ENCODE results near the gene HGFAC. TPM values are rescaled to one million over a fixed set of nuclear protein-coding genes. Genes with fewer than 3 reads are reported as not detected.

The HGFAC gene
- polyA plus RNA-seq, 1 donor from 2014 or later: 16.2 TPM

DNA sequence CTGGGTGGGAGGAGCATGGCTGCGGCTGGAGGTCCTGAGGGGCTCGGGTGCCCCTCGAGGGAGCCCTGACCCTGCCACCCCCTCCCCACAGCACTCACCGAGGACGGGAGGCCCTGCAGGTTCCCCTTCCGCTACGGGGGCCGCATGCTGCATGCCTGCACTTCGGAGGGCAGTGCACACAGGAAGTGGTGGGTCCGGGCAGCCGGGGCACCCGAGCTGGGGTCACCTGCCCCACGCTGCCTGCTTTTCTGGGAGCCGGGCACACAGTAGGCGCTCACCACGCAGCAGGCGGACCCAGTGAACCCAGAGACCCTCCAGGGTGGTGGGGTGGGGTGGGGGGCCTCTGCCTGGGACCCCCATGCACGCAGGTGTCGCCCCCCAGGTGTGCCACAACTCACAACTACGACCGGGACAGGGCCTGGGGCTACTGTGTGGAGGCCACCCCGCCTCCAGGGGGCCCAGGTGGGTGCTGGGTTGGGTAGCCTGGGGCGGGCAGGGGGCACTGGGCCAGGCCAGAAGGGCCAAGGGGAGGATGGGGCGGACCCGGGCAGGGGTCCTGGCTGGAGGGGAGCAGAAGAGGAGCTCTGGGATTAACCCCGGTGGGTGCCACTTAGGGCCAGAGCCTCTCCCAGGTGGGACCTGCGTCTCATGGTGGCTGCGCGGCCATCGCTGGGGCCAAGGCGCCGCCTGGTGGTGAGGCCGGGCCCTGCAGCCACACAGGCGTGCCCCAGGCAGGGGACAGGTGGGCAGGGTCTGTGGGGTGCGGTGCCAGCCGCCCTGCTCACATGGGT, 1.4 kb downstream of the HGFAC start:
- Histone ChIP-seq H3K27me3 (ENCODE audit: insufficient read depth, low read depth, low read length) (no peaks in the 10 kb centered on the region), H3K79me2 (replicated peaks; ENCODE audit: insufficient read depth, low read length) (no peaks in the 10 kb centered on the region), H2AFZ (ENCODE audit: low read depth, low read length) (no peak overlapping the region), H3K9me3 (ENCODE audit: low read length) (no peaks in the 10 kb centered on the region), H3K36me3 (ENCODE audit: insufficient read depth, low read length) (no peaks in the 10 kb centered on the region), H3K4me2 (ENCODE audit: low read length) (no peak overlapping the region), H3K27ac (ENCODE audit: low read length) (no peak overlapping the region), H3K9ac (ENCODE audit: low read length) (no peak overlapping the region), H3K9me2 (ENCODE audit: insufficient read depth, low read length) (no peaks in the 10 kb centered on the region), H3K4me3 (ENCODE audit: low read length) (no peak overlapping the region), H3F3A (ENCODE audit: insufficient read depth, low read length, poor library complexity, severe bottlenecking) (no peaks in the 10 kb centered on the region), H4K20me1 (ENCODE audit: insufficient read depth) (no peaks in the 10 kb centered on the region)
- TF ChIP-seq SMC3 (conservative IDR thresholded peaks at IDR 0.05; ENCODE audit: poor library complexity): peak; percentile 85
- TF ChIP-seq TAF1 (IDR thresholded peaks at IDR 0.05; ENCODE audit: low read depth): no peak
- no peak for TF ChIP-seq MXI1 (conservative IDR thresholded peaks at IDR 0.05; ENCODE audit: poor library complexity, severe bottlenecking)
- no peak for TF ChIP-seq EZH2 (IDR thresholded peaks at IDR 0.05; ENCODE audit: borderline replicate concordance, insufficient read depth, low read length, poor library complexity, severe bottlenecking)
- TF ChIP-seq, protein P1, sequence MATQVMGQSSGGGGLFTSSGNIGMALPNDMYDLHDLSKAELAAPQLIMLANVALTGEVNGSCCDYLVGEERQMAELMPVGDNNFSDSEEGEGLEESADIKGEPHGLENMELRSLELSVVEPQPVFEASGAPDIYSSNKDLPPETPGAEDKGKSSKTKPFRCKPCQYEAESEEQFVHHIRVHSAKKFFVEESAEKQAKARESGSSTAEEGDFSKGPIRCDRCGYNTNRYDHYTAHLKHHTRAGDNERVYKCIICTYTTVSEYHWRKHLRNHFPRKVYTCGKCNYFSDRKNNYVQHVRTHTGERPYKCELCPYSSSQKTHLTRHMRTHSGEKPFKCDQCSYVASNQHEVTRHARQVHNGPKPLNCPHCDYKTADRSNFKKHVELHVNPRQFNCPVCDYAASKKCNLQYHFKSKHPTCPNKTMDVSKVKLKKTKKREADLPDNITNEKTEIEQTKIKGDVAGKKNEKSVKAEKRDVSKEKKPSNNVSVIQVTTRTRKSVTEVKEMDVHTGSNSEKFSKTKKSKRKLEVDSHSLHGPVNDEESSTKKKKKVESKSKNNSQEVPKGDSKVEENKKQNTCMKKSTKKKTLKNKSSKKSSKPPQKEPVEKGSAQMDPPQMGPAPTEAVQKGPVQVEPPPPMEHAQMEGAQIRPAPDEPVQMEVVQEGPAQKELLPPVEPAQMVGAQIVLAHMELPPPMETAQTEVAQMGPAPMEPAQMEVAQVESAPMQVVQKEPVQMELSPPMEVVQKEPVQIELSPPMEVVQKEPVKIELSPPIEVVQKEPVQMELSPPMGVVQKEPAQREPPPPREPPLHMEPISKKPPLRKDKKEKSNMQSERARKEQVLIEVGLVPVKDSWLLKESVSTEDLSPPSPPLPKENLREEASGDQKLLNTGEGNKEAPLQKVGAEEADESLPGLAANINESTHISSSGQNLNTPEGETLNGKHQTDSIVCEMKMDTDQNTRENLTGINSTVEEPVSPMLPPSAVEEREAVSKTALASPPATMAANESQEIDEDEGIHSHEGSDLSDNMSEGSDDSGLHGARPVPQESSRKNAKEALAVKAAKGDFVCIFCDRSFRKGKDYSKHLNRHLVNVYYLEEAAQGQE (IDR thresholded peaks at IDR 0.05; ENCODE audit: borderline replicate concordance): no peak
- TF ChIP-seq RAD21 (conservative IDR thresholded peaks at IDR 0.05): peak; percentile 78
- no peak for TF ChIP-seq EP300 (conservative IDR thresholded peaks at IDR 0.05; ENCODE audit: poor library complexity, severe bottlenecking)
- no peak for TF ChIP-seq POLR2AphosphoS5 (IDR thresholded peaks at IDR 0.05)
- TF ChIP-seq, protein P2, sequence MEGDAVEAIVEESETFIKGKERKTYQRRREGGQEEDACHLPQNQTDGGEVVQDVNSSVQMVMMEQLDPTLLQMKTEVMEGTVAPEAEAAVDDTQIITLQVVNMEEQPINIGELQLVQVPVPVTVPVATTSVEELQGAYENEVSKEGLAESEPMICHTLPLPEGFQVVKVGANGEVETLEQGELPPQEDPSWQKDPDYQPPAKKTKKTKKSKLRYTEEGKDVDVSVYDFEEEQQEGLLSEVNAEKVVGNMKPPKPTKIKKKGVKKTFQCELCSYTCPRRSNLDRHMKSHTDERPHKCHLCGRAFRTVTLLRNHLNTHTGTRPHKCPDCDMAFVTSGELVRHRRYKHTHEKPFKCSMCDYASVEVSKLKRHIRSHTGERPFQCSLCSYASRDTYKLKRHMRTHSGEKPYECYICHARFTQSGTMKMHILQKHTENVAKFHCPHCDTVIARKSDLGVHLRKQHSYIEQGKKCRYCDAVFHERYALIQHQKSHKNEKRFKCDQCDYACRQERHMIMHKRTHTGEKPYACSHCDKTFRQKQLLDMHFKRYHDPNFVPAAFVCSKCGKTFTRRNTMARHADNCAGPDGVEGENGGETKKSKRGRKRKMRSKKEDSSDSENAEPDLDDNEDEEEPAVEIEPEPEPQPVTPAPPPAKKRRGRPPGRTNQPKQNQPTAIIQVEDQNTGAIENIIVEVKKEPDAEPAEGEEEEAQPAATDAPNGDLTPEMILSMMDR (IDR thresholded peaks at IDR 0.05; ENCODE audit: poor library complexity, severe bottlenecking): peak; percentile 76

DNA sequence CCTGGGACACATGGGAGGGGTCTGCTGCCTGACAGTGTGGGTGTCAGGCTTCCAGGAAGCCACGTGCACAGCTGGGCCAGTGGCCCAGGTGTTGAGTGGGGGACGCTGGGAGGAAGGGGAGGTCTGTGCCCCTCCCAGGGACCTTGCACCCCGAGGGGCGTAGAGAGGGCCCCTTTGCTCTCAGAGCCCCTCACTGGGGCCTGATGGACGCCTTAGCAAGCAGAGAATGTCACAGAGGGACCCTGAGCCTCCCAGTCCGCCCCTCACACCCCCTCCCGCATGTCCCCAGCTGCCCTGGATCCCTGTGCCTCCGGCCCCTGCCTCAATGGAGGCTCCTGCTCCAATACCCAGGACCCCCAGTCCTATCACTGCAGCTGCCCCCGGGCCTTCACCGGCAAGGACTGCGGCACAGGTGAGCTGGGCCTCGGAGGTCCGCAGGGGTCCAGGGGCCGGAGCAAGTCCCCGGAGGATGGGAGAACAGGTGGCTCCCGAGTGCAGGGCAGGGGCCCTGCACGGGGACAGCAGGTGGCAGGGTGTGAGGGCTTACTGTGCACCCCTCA, 2.1 kb downstream of the HGFAC start:
- Histone ChIP-seq H3K9me2 (ENCODE audit: insufficient read depth, low read length) (no peaks in the 10 kb centered on the region), H3F3A (ENCODE audit: insufficient read depth, low read length, poor library complexity, severe bottlenecking) (no peaks in the 10 kb centered on the region), H3K79me2 (replicated peaks; ENCODE audit: insufficient read depth, low read length) (no peaks in the 10 kb centered on the region), H4K20me1 (ENCODE audit: insufficient read depth) (no peaks in the 10 kb centered on the region), H2AFZ (ENCODE audit: low read depth, low read length) (no peak overlapping the region), H3K4me3 (ENCODE audit: low read length) (no peak overlapping the region), H3K36me3 (ENCODE audit: insufficient read depth, low read length) (no peaks in the 10 kb centered on the region), H3K9ac (ENCODE audit: low read length) (no peak overlapping the region), H3K27me3 (ENCODE audit: insufficient read depth, low read depth, low read length) (no peaks in the 10 kb centered on the region), H3K4me2 (ENCODE audit: low read length) (no peak overlapping the region), H3K27ac (ENCODE audit: low read length) (no peak overlapping the region), H3K9me3 (ENCODE audit: low read length) (no peaks in the 10 kb centered on the region)
- TF ChIP-seq, protein P1 (IDR thresholded peaks at IDR 0.05; ENCODE audit: borderline replicate concordance): no peak
- TF ChIP-seq EP300 (conservative IDR thresholded peaks at IDR 0.05; ENCODE audit: poor library complexity, severe bottlenecking) (no peak), EZH2 (IDR thresholded peaks at IDR 0.05; ENCODE audit: borderline replicate concordance, insufficient read depth, low read length, poor library complexity, severe bottlenecking) (no peak), TAF1 (IDR thresholded peaks at IDR 0.05; ENCODE audit: low read depth) (no peak), RAD21 (conservative IDR thresholded peaks at IDR 0.05) (no peak), SMC3 (conservative IDR thresholded peaks at IDR 0.05; ENCODE audit: poor library complexity) (peak; percentile 54), MXI1 (conservative IDR thresholded peaks at IDR 0.05; ENCODE audit: poor library complexity, severe bottlenecking) (no peak)
- TF ChIP-seq, protein P2 (IDR thresholded peaks at IDR 0.05; ENCODE audit: poor library complexity, severe bottlenecking): no peak

All from neural cell (in vitro differentiated cells).